G401 (cell line): ENCODE data around the gene TIMM21. TPM values are rescaled to one million over a fixed set of nuclear protein-coding genes. Genes with fewer than 3 reads are reported as not detected.

Experiments
- DNase-seq: peaks from one replicate; pipeline ENCODE4 v3.0.0-alpha.2; 2015; ENCODE audit warnings: low spot score
- in situ Hi-C: cut with HindIII; loops from 2 replicates; pipeline ENCODE4 v1.10.0; 2016; ENCODE audit warnings: low sequenced_read_pairs, mixed read lengths
- total RNA-seq: library from RNA; depleted of rRNA; stranded (reverse); fragments of >200 nt; shearing (Covaris generic); gene quantifications from 2 replicates; pipeline ENCODE4 v1.2.3, GENCODE V29; 2014; rRNA removed

Gene TIMM21
- total RNA-seq, 1 experiment from 2014 or later = 41.9 TPM

GRCh38 chr18:74182335-74182734, 34.0 kb downstream of the TIMM21 start:
- in situ Hi-C loops = no loop called here
- no peak for DNase-seq

DNA sequence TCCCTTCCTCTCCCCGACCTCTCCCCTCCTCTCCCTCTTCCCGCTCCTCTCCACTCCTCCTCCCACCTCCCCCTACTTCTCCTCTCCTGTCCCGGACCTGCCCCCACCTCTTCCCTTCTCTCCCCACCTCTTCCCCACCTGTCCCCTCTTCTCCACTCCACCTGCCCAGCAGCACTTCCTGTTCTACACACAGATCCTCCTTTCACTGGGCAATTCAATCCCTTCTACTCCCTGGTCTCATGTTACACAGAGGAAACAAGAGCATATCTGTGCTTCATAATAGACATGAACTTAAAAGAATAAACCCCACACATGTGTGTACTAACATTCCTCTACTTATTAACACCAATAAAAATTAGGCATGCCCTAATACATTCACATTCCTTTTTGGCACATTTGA, 34.8 kb downstream of the TIMM21 start:
- in situ Hi-C loops = no loop called here
- DNase-seq = no peak

DNA sequence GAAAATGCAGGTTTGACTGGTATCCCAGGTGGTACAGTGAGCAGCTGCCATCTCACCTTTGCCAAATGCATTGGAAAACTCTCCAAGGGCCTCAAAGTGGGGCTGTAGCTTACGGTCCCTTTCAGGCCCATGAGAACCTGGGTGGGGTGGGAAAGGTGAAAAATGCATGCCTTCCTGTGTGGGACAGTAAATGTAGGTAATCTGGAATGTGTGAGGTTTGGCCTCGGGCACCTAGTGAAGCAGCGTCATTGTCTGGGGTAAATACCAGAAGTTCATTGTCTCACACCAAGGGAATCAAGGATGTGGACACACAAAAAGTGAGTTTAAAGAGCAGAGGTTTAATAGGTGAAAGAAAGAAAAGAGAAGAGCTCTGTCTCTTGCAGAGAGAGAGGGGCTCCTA, 36.6 kb downstream of the TIMM21 start:
- in situ Hi-C loops = no loop called here
- no peak for DNase-seq

DNA sequence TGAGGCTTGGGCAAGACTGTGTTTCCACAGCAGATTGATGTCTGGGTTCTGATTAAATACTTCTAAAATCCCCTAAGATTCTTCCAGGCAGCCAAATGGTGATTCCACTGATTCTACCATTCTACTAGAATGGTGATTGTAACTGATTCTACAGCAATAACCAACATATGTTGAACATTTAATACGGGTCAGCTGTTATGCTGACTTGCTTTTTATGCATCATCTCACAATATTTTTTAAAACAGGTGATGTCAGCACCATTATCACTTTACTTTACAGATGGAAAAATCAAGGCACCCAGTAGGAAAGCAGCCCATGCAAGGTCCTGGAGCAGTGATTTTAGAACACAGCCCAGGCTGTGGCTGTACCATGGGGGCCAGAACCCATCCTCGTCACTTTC, 37.5 kb downstream of the TIMM21 start:
- in situ Hi-C loops = no loop called here
- DNase-seq = no peak

DNA sequence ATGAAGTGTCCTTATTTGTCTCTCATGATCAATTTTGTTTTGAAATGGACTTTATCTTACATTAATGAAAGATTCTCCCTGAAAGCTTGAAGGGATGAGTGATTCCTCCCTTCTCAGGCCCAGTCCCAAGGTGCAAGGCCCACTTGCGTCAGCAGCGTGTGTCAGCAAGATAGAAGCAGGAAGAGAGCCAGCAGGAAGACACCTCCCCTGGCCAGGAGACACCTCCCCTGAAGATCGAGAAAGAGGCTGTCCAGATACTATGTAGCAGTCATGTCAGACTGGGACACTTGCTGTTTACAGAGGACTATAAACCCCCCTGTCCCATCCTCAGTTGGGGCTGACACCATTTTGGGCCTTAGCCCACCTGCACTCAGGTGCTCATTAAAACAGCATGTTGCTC, 38.3 kb downstream of the TIMM21 start:
- DNase-seq = no peak

GRCh38 chr18:74190086-74190485, 41.8 kb downstream of the TIMM21 start:
- in situ Hi-C loops = no loop called here
- no peak for DNase-seq

More for the DNA sequence above, 38.3 kb downstream of the TIMM21 start:
- in situ Hi-C loops = no loop called here

GRCh38 chr18:74191577-74191976, 43.3 kb downstream of the TIMM21 start:
- in situ Hi-C loops = no loop called here
- no peak for DNase-seq

- no peak for DNase-seq
- in situ Hi-C loops = no loop called here
These were observed 46.4 kb downstream of the TIMM21 start for GRCh38 chr18:74194691-74195090.

- peak; percentile 81 for DNase-seq
- in situ Hi-C loops = no loop called here
These were observed 48.1 kb downstream of the TIMM21 start for GRCh38 chr18:74196220-74197119.

DNA sequence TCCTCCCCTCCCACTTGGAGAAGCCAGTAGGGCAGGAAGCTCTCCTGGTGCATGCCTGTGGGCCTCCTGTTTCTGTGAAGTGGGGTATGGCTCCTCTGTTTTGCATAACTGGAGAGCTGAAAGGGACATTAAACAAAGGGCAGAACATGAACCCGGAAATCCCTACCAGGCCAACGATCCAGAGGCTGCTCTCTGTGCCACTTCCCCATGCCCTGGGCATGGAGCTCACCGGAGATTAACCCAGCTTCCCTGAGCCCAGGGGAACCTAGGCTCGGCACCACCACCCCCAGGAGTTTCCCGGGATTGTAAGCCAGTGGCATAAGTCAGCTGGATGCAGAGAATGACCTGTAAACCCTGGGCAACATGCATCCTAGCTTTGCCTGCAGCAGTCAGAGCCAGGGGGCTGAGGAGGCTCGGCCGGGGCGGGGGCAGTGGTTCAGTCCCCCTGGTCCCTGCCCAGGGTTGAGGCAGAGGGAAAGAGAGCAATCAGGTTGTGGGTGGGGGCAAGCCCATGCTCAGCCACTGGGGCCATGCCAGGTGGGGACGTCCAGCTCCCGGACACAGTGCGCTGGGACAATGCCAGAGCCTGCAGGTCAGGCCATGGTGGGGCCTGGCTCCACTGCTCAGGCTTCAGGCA, 49.5 kb downstream of the TIMM21 start:
- in situ Hi-C loops = no loop called here
- no peak for DNase-seq

DNA sequence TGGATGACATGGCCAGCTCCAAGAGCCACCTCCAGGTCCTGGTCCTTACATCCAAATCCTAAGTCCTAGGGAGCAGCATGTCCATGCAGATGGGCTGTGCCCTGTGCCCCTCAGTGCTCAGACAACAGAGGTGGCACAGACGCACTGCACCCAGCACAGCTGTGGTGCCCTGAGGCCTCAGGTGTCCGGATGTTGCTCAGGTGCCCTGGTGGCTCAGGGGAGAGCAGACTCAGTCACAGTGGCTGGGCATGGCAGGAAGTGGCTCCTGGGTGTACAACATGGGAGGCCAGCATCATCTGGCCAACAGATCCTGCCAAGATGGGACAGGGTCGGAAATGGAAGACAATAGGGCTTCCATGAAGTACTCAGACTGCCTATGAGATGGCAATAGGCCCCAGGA, 50.1 kb downstream of the TIMM21 start:
- in situ Hi-C loops = no loop called here
- no peak for DNase-seq

DNA sequence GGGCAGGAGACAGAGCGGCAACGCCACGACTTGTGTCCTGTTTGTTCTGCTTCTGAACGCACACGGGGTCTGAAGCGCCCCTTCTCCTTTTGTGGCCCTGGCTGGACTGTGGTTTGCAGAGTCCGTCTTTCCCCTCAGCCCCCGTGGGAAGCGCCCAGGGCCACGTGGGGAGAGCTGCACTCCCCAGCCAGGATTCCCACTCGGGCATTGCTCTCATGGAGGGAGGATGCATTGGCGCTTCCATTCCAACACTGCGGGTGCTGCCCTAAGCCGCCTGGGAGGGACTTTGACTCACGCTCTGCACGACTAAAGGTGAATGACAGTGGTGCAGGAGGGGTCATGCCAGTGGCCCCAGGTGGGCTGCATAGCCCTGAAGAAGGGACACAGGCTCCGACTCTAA, 52.5 kb downstream of the TIMM21 start:
- in situ Hi-C loops = no loop called here
- no peak for DNase-seq

DNA sequence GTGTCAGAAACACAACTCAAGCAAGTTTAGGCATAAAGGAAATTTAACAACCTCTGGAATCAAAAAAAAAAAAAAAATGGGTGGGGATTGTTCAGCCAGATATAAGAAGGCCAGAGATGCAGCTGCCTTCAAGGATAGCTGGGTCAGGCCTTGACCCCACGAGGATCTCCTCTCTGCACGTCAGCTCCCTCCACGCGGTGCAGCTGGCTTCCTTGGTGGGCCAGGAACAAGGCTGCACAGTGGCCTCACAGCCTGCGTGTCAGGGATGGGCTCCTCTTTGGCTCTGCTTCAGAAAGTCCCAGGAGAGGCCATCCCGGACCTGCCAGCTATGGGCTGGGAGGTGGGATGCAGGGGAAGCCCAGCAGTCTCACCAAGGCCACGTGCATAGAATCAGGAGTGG, 55.5 kb downstream of the TIMM21 start:
- in situ Hi-C loops = no loop called here
- DNase-seq = no peak

- in situ Hi-C loops = no loop called here
- DNase-seq = no peak
These were observed 56.3 kb downstream of the TIMM21 start for GRCh38 chr18:74204526-74205152.

Other genes starting within 250 kb of the TIMM21 start
- gene FBXO15, start 689 bp upstream of the TIMM21 start, total RNA-seq = 0.18 TPM in 1 of 2 replicates, not detected in the other
- not detected in 2 replicates for gene CYB5A, start 143.4 kb downstream of the TIMM21 start, total RNA-seq
- not detected in 2 replicates for gene C18orf63, start 167.3 kb downstream of the TIMM21 start, total RNA-seq